Trophoblast cell (in vitro differentiated cells and primary cell): ENCODE results near the gene JMJD1C.

Experiments
- DNase-seq, 2 donors: peaks; one replicate each; pipeline ENCODE4 v3.0.0-alpha.2; 2016
- H2AFZ ChIP-seq: 2 replicates; pipeline ENCODE4 v1.6.1; 2013; ENCODE audit warnings: low read length, moderate library complexity, mild to moderate bottlenecking; ENCODE audit not compliant: insufficient read depth, poor library complexity
- H2AK5ac ChIP-seq: 2 replicates; pipeline ENCODE4 v1.6.1; 2013; ENCODE audit warnings: mild to moderate bottlenecking, low read length
- H2BK120ac ChIP-seq: 2 replicates; pipeline ENCODE4 v1.6.1; 2013; ENCODE audit warnings: low read length, mild to moderate bottlenecking, moderate library complexity; ENCODE audit not compliant: insufficient read depth, poor library complexity
- H2BK12ac ChIP-seq: 2 replicates; pipeline ENCODE4 v1.6.1; 2013; ENCODE audit warnings: mild to moderate bottlenecking, low read length, moderate library complexity
- H2BK5ac ChIP-seq: 2 replicates; pipeline ENCODE4 v1.6.1; 2013; ENCODE audit warnings: low read length, low read depth, moderate library complexity, mild to moderate bottlenecking; ENCODE audit not compliant: poor library complexity
- H3K14ac ChIP-seq: 2 replicates; pipeline ENCODE4 v1.6.1; 2013; ENCODE audit warnings: mild to moderate bottlenecking, low read length
- H3K18ac ChIP-seq: 2 replicates; pipeline ENCODE4 v1.6.1; 2013; ENCODE audit warnings: mild to moderate bottlenecking, low read length
- H3K23ac ChIP-seq: 2 replicates; pipeline ENCODE4 v1.6.1; 2013; ENCODE audit warnings: low read length
- H3K27ac ChIP-seq: 2 replicates; pipeline ENCODE4 v1.5.1; 2013; ENCODE audit warnings: low read depth, mild to moderate bottlenecking, inconsistent platforms, low read length, moderate library complexity
- H3K27me3 ChIP-seq: 2 replicates; pipeline ENCODE4 v1.6.1; 2013; ENCODE audit warnings: inconsistent platforms, mild to moderate bottlenecking, low read length, moderate library complexity; ENCODE audit not compliant: insufficient read depth
- H3K36me3 ChIP-seq, 2 experiments: 1 replicate in 1 of 2; 2 replicates in 1 of 2; pipeline ENCODE4 v1.6.1; 2013; ENCODE audit warnings: low read length in 2 of 2, mild to moderate bottlenecking in 2 of 2, moderate library complexity in 1 of 2; ENCODE audit not compliant: insufficient read depth in 2 of 2, control insufficient read depth in 1 of 2
- H3K4ac ChIP-seq: 2 replicates; pipeline ENCODE4 v1.6.1; 2013; ENCODE audit warnings: low read depth, mild to moderate bottlenecking, low read length, moderate library complexity
- H3K4me1 ChIP-seq, 2 experiments: 1 replicate in 1 of 2; 2 replicates in 1 of 2; pipeline ENCODE4 v1.6.1; 2013; ENCODE audit warnings: low read length in 2 of 2, mild to moderate bottlenecking in 2 of 2, moderate library complexity in 1 of 2; ENCODE audit not compliant: insufficient read depth in 2 of 2, control insufficient read depth in 1 of 2
- H3K4me2 ChIP-seq: 2 replicates; pipeline ENCODE4 v1.6.1; 2013; ENCODE audit warnings: inconsistent platforms, mild to moderate bottlenecking, low read length, moderate library complexity
- H3K4me3 ChIP-seq: 2 replicates; pipeline ENCODE4 v1.5.1; 2013; ENCODE audit warnings: mild to moderate bottlenecking, low read depth, low read length, inconsistent platforms
- H3K79me1 ChIP-seq: one replicate; pipeline ENCODE4 v1.6.1; 2013; ENCODE audit warnings: low read length
- H3K79me2 ChIP-seq: 2 replicates; pipeline ENCODE4 v1.6.1; 2013; ENCODE audit warnings: low read length, mild to moderate bottlenecking; ENCODE audit not compliant: control insufficient read depth, insufficient read depth, poor library complexity
- H3K9ac ChIP-seq: 2 replicates; pipeline ENCODE4 v1.6.1; 2013; ENCODE audit warnings: mild to moderate bottlenecking, low read length
- H3K9me3 ChIP-seq: 2 replicates; pipeline ENCODE4 v1.6.1; 2013; ENCODE audit warnings: low read depth, mild to moderate bottlenecking, control low read depth, inconsistent platforms, low read length; ENCODE audit not compliant: insufficient read depth
- H4K12ac ChIP-seq: 2 replicates; pipeline ENCODE4 v1.6.1; 2013; ENCODE audit warnings: low read depth, mild to moderate bottlenecking, low read length, moderate library complexity
- H4K8ac ChIP-seq: 2 replicates; pipeline ENCODE4 v1.6.1; 2013; ENCODE audit warnings: low read depth, mild to moderate bottlenecking, low read length, moderate library complexity
- H4K91ac ChIP-seq: one replicate; pipeline ENCODE4 v1.6.1; 2013; ENCODE audit warnings: low read depth, mild to moderate bottlenecking, low read length, moderate library complexity
- WGBS: extraction: QIAGEN DNeasy Blood & Tissue Kit; methylation state at CpG from one replicate; pipeline ENCODE4 v1.1.7; 2013; ENCODE audit warnings: missing lambda C conversion rate; ENCODE audit not compliant: insufficient read length, insufficient coverage; ENCODE audit errors: extremely low coverage; 5-methylcytosine and 5-hydroxymethylcytosine counted together

Gene JMJD1C

GRCh38 chr10:63264617-63265221, 201.1 kb downstream of the JMJD1C start:
- Histone ChIP-seq H3K9me3 (no peaks in the 10 kb centered on the region), H3K79me2 (peaks cover 3% of the 10 kb centered on the region), H3K14ac (no peak overlapping the region), H3K27ac (no peak overlapping the region), H2AFZ (no peak overlapping the region), H4K91ac (no peak overlapping the region), H3K4ac (no peak overlapping the region), H4K12ac (no peak overlapping the region), H2BK5ac (no peak overlapping the region), H3K36me3 (peaks cover 2 to 3% of the 10 kb centered on the region in 2 experiments), H3K79me1 (peaks cover 3% of the 10 kb centered on the region), H3K23ac (no peak overlapping the region), H3K4me2 (no peak overlapping the region), H3K18ac (no peak overlapping the region), H3K4me1 (peaks cover 0 to 2% of the 10 kb centered on the region in 2 experiments), H2AK5ac (no peak overlapping the region), H3K4me3 (no peak overlapping the region), H4K8ac (no peak overlapping the region), H2BK12ac (no peak overlapping the region), H3K9ac (no peak overlapping the region), H2BK120ac (no peak overlapping the region), H3K27me3 (no peaks in the 10 kb centered on the region)
- DNase-seq: no peak

DNA sequence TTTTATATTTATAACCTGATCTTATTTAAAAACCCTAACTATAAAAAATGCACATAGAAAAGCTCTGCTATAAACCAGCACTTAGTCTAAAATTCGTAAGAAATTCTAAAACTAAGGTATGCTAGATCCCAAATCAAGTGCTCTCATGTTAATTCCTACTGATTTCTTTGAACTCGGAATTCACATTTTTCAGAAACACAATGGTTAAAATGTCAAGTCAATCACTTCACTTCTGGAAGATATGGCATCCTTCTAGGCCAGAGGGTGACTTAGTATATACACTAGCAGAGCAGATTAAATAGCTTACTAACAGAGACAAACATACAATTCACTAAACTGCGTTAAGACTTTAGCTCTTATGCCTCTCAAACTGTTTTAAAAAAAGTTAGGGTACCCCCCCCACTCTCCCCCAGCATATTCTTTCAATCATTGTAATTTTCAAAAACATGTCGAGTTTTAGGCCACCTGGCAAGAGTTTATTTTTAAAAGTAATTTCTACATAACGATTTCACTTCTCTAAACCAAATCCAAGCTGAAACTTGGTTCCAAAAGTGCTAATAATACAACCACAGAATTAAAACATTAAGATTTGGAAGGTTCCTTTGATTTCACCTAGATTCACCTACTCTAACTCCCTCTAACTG, 203.2 kb downstream of the JMJD1C start:
- H2BK5ac ChIP-seq: no peak overlapping the region

DNA sequence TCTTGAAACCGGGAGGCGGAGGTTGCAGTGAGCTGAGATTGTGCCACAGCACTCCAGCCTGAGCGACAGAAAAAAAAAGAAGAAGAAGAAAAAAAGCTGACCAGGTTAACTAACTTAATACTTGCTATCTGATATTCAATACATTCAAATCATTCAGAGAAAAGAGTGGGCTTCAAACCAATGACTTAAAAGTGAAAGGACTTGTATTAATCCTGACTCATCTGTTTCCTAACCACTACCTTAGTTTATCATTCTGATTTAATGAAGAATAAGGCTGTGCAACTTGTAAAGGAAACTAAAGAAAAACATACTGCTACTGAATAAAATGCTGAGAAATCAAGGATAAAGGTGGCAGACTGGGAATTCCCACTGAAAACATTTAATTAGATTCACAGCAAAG, 204.3 kb downstream of the JMJD1C start:
- H3K79me2 ChIP-seq: no peaks in the 10 kb centered on the region
- no peak overlapping the region for H3K4me3 ChIP-seq

More for the DNA sequence above, 203.2 kb downstream of the JMJD1C start:
- Histone ChIP-seq H2BK120ac (no peak overlapping the region), H2AFZ (no peak overlapping the region), H3K4ac (no peak overlapping the region), H4K8ac (no peak overlapping the region), H3K9ac (no peak overlapping the region), H2AK5ac (no peak overlapping the region), H4K91ac (no peak overlapping the region), H3K9me3 (no peaks in the 10 kb centered on the region), H3K79me1 (no peaks in the 10 kb centered on the region), H3K18ac (no peak overlapping the region), H3K23ac (no peak overlapping the region), H2BK12ac (no peak overlapping the region), H3K27ac (no peak overlapping the region), H4K12ac (no peak overlapping the region), H3K27me3 (no peaks in the 10 kb centered on the region), H3K14ac (no peak overlapping the region), H3K4me1 (peaks cover 0 to 2% of the 10 kb centered on the region in 2 experiments), H3K79me2 (no peaks in the 10 kb centered on the region), H3K4me3 (no peak overlapping the region), H3K36me3 (peaks cover 2 to 3% of the 10 kb centered on the region in 2 experiments), H3K4me2 (no peak overlapping the region)
- WGBS: no CpG with 5 or more reads among the region's 5 CpGs
- no peak for DNase-seq

GRCh38 chr10:63260860-63261251, 204.9 kb downstream of the JMJD1C start:
- H4K91ac ChIP-seq: no peak overlapping the region
- no peak overlapping the region for H3K27ac ChIP-seq
- no peaks in the 10 kb centered on the region for H3K9me3 ChIP-seq
- no peak overlapping the region for H3K4ac ChIP-seq
- H3K27me3 ChIP-seq: no peaks in the 10 kb centered on the region
- H2BK5ac ChIP-seq: no peak overlapping the region
- H3K79me1 ChIP-seq: no peaks in the 10 kb centered on the region
- H2BK12ac ChIP-seq: no peak overlapping the region
- H3K23ac ChIP-seq: no peak overlapping the region
- no peak overlapping the region for H3K4me2 ChIP-seq
- no peak overlapping the region for H3K18ac ChIP-seq
- H2AFZ ChIP-seq: no peak overlapping the region
- H4K8ac ChIP-seq: no peak overlapping the region
- H2AK5ac ChIP-seq: no peak overlapping the region
- peaks cover 2 to 6% of the 10 kb centered on the region in 2 experiments for H3K36me3 ChIP-seq
- H3K9ac ChIP-seq: no peak overlapping the region
- no peak overlapping the region for H3K4me3 ChIP-seq
- DNase-seq: no peak
- H4K12ac ChIP-seq: no peak overlapping the region
- peaks cover 0 to 2% of the 10 kb centered on the region in 2 experiments for H3K4me1 ChIP-seq
- H2BK120ac ChIP-seq: no peak overlapping the region
- no CpG with 5 or more reads among the region's 3 CpGs for WGBS
- no peaks in the 10 kb centered on the region for H3K79me2 ChIP-seq
- no peak overlapping the region for H3K14ac ChIP-seq

More for the DNA sequence above, 204.3 kb downstream of the JMJD1C start:
- Histone ChIP-seq H3K9me3 (no peaks in the 10 kb centered on the region), H3K18ac (no peak overlapping the region), H3K14ac (no peak overlapping the region), H3K9ac (no peak overlapping the region), H4K12ac (no peak overlapping the region), H2BK12ac (no peak overlapping the region), H4K91ac (no peak overlapping the region), H2BK120ac (no peak overlapping the region), H2BK5ac (no peak overlapping the region), H3K36me3 (peaks cover 2 to 6% of the 10 kb centered on the region in 2 experiments), H4K8ac (no peak overlapping the region), H3K27ac (no peak overlapping the region), H2AFZ (no peak overlapping the region), H3K4ac (no peak overlapping the region), H3K4me1 (peaks cover 0 to 2% of the 10 kb centered on the region in 2 experiments), H3K4me2 (no peak overlapping the region), H3K79me1 (no peaks in the 10 kb centered on the region), H3K23ac (no peak overlapping the region), H2AK5ac (no peak overlapping the region), H3K27me3 (no peaks in the 10 kb centered on the region)
- WGBS: no CpG with 5 or more reads among the region's 3 CpGs
- no peak for DNase-seq
